GM12875 (cell line): ENCODE measurements around the gene SREBF2.

ENCODE experiments used
- H3K4me3 ChIP-seq: one replicate; pipeline ENCODE4 v1.5.1; 2011; ENCODE audit warnings: low read depth, low read length, control low read depth
- TF ChIP-seq, protein P1 (sequence below): IDR thresholded peaks from 2 replicates; pipeline ENCODE4 v1.5.1; 2011; ENCODE audit warnings: low read depth, mild to moderate bottlenecking, control low read depth, inconsistent platforms, low read length, moderate library complexity, borderline replicate concordance; ENCODE audit not compliant: insufficient read depth

SREBF2 gene

DNA sequence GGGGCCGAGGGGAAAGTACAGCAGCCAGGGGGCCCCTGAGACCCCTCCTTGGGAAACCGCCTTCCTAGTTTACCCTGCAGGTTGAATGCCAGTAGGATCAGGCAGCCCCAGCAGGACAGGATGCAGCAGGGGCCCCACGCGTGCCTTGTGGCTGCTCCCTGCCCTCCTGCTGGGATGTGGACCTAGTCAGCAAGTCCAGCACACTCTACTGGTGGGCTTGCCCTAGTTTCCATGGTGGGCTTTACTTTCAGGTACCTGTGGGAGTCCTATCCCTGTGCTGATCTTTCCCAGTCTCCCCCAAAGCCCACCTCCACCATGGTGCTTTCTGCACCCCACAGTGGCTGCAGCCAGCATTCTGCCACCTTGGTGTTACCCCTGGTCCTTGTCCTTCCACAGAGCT is 59.8 kb downstream of the SREBF2 start:
- TF ChIP-seq, protein P1, sequence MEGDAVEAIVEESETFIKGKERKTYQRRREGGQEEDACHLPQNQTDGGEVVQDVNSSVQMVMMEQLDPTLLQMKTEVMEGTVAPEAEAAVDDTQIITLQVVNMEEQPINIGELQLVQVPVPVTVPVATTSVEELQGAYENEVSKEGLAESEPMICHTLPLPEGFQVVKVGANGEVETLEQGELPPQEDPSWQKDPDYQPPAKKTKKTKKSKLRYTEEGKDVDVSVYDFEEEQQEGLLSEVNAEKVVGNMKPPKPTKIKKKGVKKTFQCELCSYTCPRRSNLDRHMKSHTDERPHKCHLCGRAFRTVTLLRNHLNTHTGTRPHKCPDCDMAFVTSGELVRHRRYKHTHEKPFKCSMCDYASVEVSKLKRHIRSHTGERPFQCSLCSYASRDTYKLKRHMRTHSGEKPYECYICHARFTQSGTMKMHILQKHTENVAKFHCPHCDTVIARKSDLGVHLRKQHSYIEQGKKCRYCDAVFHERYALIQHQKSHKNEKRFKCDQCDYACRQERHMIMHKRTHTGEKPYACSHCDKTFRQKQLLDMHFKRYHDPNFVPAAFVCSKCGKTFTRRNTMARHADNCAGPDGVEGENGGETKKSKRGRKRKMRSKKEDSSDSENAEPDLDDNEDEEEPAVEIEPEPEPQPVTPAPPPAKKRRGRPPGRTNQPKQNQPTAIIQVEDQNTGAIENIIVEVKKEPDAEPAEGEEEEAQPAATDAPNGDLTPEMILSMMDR = no peak
- no peak overlapping the region for H3K4me3 ChIP-seq

DNA sequence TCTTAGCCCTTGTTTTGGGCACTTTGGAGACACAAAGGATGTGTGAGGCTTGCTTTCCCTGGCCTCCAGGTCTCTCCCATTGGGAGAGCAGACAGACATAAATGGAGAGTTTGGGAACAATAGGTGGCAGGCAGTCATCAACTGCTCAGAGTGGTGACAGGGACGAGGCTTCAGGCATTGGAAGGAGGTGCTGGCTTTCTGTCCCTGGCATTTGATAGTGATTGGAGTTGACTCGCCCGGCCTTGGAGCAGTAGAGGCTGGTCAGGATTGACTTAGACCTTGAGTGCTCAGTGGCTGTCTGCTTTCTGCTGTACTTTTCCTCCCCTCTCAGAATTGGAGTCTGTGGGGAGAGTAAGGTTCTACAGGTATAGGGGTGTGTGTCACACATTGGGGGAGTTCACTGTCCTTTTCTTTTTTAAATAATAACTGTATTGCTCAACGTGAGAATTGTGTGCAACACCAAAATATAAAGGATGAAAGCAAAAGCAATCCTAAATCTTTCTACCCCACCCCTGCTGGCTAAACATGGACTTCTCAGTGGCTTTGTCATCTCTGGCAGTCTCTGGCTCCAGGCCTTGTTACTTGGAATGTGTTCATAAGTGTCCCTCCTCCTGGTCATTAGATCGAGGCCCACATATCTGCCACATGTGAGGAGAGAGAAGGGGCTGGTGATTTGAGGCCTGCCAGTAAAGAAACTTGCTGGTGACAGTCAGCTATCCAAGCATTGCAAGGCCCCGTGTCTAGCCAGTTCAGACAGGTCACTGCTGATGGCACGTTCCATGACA is 60.9 kb downstream of the SREBF2 start:
- H3K4me3 ChIP-seq = no peak overlapping the region
- TF ChIP-seq, protein P1 = no peak

DNA sequence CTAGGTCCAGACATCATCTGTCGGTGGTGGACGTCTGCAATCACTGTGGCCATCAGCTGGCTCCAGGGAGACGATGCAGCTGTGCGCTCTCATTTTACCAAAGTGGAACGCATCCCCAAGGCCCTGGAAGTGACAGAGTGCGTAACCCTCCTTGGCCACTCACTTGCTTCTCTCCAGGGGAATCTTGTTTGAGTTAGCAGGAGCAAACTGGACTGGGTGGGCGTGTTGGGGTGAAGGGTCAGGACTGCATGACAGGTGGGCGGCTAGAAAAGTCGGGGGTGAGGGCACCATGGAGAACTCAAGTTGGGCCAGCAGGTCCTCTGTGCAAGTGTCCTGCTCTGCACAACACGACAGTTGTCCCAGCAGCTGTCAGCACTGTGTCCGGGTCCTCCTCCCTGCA is 65.7 kb downstream of the SREBF2 start:
- no peak overlapping the region for H3K4me3 ChIP-seq
- TF ChIP-seq, protein P1 = no peak

DNA sequence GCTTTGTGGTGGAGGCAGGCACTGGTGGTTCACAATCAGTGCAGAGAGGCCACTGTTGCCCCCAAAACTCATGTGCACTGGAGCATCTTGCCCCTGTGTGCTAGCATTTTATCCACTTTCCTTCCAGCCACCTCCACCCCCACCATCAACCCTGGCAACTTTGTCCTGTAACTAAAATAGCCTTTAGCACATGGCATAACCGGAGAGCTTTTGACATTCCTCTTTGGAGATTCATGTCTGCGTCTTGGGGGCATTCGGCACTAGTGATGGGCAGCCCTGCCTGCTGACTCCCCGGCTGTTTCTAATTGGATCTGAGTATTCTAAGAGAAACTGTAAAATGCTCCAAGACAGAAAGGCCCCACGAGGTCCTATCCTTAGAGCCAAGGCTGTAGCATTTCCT is 66.2 kb downstream of the SREBF2 start:
- no peak overlapping the region for H3K4me3 ChIP-seq
- TF ChIP-seq, protein P1 = no peak

DNA sequence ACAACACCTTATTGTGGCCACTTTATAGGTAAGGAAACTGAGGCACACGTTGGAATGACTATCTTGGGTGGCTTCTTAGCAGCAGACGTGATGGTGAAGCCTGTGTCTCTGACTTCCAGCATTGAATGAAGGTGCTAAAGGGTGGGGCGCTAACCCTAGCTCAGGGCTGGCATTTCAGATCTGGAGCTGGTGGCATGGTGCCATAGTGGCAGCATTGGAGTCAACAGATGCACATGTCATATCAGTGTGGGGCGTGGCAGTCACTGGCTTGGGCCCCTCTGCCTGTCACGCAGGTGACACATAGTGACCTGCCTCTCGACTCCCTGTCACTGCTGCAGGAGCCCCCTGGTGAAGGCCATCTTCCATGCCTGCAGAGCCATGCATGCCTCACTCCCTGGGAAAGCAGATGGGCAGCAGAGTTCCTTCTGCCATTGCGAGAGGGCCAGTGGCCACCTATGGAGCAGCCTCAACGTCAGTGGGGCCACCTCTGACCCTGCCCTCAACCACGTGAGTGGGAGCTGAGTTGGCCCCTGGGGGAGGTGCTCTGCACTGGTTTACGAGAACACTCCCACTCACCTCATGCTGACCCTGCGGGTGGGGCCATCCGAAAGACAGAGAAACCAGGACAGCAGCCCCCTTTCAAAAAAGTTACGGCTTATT is 67.2 kb downstream of the SREBF2 start:
- TF ChIP-seq, protein P1 = no peak
- no peak overlapping the region for H3K4me3 ChIP-seq

DNA sequence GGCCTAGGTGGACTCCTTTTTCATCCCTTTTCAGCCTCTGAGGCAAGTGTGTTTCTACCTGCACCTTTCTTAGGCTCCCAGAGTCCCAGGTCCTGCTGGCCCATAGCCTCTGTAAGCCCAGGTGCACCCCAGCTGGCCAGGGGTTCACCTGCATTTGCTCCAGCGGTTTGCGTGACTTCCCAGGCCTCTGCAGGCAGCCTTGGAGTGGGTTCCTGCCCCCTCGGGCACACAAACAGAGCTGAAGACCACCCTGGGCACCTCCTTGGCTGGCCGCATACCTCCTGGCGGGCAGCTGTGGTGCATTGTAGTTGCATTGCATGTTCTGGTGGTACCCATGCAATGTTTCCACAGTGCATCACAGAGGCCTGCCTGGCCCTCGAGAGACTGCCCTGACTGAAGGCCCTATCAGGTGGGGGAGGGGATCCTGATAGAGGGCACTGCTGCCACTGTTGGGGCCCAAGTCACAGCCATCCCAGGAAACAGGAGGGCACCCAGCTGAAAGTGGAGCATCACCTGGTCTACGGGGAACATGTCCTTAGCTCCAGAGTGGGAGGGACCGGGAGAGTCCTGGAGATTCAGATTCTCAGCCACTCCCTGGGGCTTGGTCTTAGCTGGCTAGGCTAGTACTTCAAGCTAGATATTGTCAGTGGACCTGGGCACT is 67.9 kb downstream of the SREBF2 start:
- TF ChIP-seq, protein P1 = no peak
- H3K4me3 ChIP-seq = no peak overlapping the region
